Renal cortical epithelial cell (primary cell): Measurements from ENCODE around the gene CHMP4B. TPM values are rescaled to one million over a fixed set of nuclear protein-coding genes. Genes with fewer than 3 reads are reported as not detected.
A peak's percentile ranks its signal among the peaks of the same experiment; 100 is the strongest.

Experiments used
- DNase-seq: peaks from one replicate; pipeline ENCODE4 v3.0.0-alpha.2; 2011; ENCODE audit warnings: low read depth
- total RNA-seq: library from RNA; depleted of rRNA; stranded (reverse); fragments of >200 nt; gene quantifications from 2 replicates; pipeline ENCODE4 v1.2.3, GENCODE V29; 2014

CHMP4B gene
- total RNA-seq = 46.4 and 93.4 TPM in 2 replicates

GRCh38 chr20:33810885-33811775 lies at the start of gene CHMP4B:
Gene CHMP4B, plus strand, starts transcription at chr20:33811348. Its CDS starts 121 bp downstream, at chr20:33811469.
- peak; percentile 93 for DNase-seq

GRCh38 chr20:33761698-33762250 lies 49.4 kb upstream of the CHMP4B start:
- DNase-seq = no peak

- DNase-seq = no peak
These were observed 46.0 kb upstream of the CHMP4B start for GRCh38 chr20:33765099-33765498.

- no peak for DNase-seq
These were observed 45.6 kb upstream of the CHMP4B start for GRCh38 chr20:33765592-33765991.

- DNase-seq = no peak
These were observed 44.5 kb upstream of the CHMP4B start for GRCh38 chr20:33766686-33767085.

GRCh38 chr20:33767777-33768138 lies 43.4 kb upstream of the CHMP4B start:
- DNase-seq = no peak

GRCh38 chr20:33769043-33769442 lies 42.1 kb upstream of the CHMP4B start:
- no peak for DNase-seq

- no peak for DNase-seq
These were observed 41.1 kb upstream of the CHMP4B start for GRCh38 chr20:33770005-33770404.

- DNase-seq = no peak
These were observed 39.2 kb upstream of the CHMP4B start for GRCh38 chr20:33771938-33772337.

- DNase-seq = no peak
These were observed 38.7 kb upstream of the CHMP4B start for GRCh38 chr20:33772439-33772838.

GRCh38 chr20:33773412-33774089 lies 37.6 kb upstream of the CHMP4B start:
- DNase-seq = no peak

- no peak for DNase-seq
These were observed 33.3 kb upstream of the CHMP4B start for GRCh38 chr20:33777816-33778215.

- DNase-seq = no peak
These were observed 30.0 kb upstream of the CHMP4B start for GRCh38 chr20:33781133-33781532.

- DNase-seq = no peak
These were observed 29.2 kb upstream of the CHMP4B start for GRCh38 chr20:33781945-33782344.

- no peak for DNase-seq
These were observed 27.9 kb upstream of the CHMP4B start for GRCh38 chr20:33783256-33783655.

- no peak for DNase-seq
These were observed 27.3 kb upstream of the CHMP4B start for GRCh38 chr20:33783818-33784217.

GRCh38 chr20:33784225-33784624 lies 26.9 kb upstream of the CHMP4B start:
- no peak for DNase-seq

- DNase-seq = no peak
These were observed 25.6 kb upstream of the CHMP4B start for GRCh38 chr20:33785503-33785902.

- no peak for DNase-seq
These were observed 23.8 kb upstream of the CHMP4B start for GRCh38 chr20:33787253-33787891.

GRCh38 chr20:33788351-33789049 lies 22.6 kb upstream of the CHMP4B start:
- no peak for DNase-seq

- peak; percentile 100 for DNase-seq
These were observed 21.9 kb upstream of the CHMP4B start for GRCh38 chr20:33789109-33789857.
